ENCODE measurements around the gene GLDC.

DNA sequence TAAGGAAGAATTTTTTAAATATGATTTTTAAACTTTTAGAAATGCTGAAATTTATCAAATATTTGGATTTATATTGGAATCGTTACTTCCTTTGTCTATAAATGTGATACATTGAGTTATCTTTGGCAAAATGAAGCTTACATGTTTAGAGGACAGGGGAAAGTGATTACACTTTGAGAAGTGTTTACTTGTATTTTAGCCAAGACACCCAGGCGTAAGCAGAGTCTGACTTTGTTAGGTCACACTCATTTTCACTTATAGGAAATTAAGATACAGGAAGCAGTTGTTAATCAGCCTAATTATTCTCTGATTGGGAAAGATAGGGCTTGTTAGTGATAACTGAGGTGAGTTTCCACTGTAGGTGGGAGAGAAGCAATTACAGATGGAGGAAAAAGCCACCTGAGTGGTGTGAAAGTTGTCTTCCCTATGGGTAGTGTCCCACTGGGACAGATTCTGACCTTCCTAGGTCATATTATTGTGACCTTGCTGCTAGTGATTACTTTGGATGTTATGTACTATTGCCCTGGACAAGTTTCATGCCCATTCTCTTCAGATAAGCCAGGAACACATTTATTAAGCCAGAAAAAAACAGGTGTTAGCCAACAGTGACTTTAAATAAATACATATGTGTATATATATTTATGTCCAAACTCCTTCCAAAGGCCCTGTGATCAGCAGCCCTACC lies 143.9 kb downstream of the GLDC start:
- no peak for TF ChIP-seq POLR2AphosphoS5 (IDR thresholded peaks at IDR 0.05)
- TF ChIP-seq CTCF (IDR thresholded peaks at IDR 0.05) = no peak
- TF ChIP-seq POLR2A (IDR thresholded peaks at IDR 0.05) = no peak

All from suprapubic skin (tissue), 4 donors.